Astrocyte of the spinal cord (primary cell): ENCODE measurements around the gene TSPAN9.

Source experiments
- DNase-seq: peaks from one replicate; pipeline ENCODE4 v3.0.0; 2011; ENCODE audit warnings: low read depth, low spot score
- H3K4me3 ChIP-seq: 2 replicates; pipeline ENCODE4 v1.5.1; 2011; ENCODE audit warnings: low read depth, mild to moderate bottlenecking, low read length, moderate library complexity
- in situ Hi-C: cut with HindIII; loops from 2 replicates; pipeline ENCODE4 v1.10.0; 2017; ENCODE audit warnings: low sequenced_read_pairs
- TF ChIP-seq, protein P1 (sequence below): IDR thresholded peaks from 2 replicates; pipeline ENCODE4 v1.5.1; 2012; ENCODE audit warnings: low read depth, mild to moderate bottlenecking, low read length, inconsistent platforms

The TSPAN9 gene

DNA sequence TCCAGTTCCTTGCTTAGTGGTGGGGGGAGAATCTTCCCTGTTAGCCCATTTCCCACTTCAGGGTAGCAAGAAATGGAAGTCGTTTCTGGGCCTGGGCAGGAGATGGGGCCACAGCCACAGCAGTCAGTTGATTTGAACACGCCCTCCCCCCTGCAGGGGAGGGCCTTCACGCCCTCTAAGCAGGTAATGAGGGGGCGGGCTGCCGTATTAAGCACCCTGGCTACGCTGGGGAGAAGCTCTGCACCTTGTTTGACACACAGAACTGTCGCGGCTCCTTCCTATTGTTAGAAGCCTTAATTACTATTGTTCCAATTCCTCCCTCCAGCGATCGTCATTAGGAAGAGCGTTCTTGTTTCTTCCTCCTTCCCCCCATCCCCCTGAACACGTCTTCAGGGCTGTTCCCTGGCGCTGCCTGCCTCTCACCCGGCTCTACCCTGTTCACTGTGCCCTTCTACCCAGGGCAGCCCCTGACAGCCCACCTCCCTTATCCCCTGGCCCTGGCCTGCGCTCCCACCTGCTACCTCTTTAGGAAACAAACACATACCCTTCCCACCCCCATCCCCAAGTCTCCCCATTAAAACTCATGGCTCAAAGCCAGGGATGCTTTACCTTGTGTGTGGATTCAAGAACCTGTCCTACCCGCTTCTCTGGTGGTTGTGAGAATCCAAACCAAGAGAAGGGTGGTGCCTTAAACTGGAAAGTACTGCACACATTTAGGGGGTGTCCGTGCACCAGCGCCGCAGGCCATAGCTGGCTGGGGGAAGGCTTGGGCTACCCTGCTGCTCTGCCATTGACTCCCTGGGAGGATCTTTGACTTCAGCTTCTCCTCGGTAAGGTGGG, 137.6 kb downstream of the TSPAN9 start:
- TF ChIP-seq, protein P1, sequence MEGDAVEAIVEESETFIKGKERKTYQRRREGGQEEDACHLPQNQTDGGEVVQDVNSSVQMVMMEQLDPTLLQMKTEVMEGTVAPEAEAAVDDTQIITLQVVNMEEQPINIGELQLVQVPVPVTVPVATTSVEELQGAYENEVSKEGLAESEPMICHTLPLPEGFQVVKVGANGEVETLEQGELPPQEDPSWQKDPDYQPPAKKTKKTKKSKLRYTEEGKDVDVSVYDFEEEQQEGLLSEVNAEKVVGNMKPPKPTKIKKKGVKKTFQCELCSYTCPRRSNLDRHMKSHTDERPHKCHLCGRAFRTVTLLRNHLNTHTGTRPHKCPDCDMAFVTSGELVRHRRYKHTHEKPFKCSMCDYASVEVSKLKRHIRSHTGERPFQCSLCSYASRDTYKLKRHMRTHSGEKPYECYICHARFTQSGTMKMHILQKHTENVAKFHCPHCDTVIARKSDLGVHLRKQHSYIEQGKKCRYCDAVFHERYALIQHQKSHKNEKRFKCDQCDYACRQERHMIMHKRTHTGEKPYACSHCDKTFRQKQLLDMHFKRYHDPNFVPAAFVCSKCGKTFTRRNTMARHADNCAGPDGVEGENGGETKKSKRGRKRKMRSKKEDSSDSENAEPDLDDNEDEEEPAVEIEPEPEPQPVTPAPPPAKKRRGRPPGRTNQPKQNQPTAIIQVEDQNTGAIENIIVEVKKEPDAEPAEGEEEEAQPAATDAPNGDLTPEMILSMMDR, result no peak
- in situ Hi-C loops, result no loop called here
- no peak overlapping the region for H3K4me3 ChIP-seq
- no peak for DNase-seq

DNA sequence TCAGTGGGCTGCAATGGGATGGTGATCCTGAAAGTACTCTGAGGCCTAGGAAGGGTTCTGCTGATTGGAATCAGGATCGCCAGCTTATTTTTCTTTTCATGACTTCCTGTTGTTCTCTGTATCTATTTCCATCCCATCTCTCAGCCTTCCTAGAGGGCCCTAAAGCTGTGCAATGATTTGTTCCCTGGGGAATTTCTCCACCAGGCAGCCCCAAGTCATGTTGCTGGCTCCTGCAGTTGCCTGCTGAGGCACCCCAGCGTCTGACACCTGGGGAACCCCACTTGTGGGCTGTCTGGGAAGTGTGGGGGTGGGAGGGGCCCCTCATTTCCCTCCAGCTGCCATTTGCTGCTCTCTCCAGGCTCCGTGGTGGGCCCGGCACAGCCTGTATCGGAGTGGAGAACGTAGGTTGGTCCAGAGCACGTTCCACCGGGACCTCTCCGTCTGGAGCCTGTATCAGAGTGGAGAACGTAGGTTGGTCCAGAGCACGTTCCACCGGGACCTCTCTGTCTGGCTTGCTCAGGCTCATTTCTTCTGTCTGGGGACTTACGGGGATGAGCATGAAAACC, 138.3 kb downstream of the TSPAN9 start:
- in situ Hi-C loops, result no loop called here
- DNase-seq, result no peak
- H3K4me3 ChIP-seq, result no peak overlapping the region
- TF ChIP-seq, protein P1, result no peak

DNA sequence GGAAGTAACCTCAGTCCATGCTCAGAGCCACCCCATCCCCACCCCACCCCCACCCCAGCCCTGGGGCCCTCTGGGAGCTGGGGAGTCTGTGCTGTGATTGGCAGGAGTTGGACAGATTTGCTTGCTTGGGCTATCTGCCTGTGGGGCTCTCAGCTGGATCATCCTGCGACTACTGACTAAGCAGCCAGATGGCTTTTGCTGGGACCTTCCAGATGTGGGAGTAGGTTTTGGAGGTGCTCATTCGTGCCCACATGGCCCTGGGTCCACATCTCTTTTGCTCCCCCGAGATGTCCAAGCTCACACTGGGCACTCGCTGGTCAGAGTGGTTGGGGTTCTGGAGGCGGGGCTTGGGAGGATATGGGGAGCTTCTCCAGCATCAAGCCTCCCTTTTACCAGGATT, 138.9 kb downstream of the TSPAN9 start:
- in situ Hi-C loops, result no loop called here
- H3K4me3 ChIP-seq, result no peak overlapping the region
- DNase-seq, result no peak
- TF ChIP-seq, protein P1, result no peak

DNA sequence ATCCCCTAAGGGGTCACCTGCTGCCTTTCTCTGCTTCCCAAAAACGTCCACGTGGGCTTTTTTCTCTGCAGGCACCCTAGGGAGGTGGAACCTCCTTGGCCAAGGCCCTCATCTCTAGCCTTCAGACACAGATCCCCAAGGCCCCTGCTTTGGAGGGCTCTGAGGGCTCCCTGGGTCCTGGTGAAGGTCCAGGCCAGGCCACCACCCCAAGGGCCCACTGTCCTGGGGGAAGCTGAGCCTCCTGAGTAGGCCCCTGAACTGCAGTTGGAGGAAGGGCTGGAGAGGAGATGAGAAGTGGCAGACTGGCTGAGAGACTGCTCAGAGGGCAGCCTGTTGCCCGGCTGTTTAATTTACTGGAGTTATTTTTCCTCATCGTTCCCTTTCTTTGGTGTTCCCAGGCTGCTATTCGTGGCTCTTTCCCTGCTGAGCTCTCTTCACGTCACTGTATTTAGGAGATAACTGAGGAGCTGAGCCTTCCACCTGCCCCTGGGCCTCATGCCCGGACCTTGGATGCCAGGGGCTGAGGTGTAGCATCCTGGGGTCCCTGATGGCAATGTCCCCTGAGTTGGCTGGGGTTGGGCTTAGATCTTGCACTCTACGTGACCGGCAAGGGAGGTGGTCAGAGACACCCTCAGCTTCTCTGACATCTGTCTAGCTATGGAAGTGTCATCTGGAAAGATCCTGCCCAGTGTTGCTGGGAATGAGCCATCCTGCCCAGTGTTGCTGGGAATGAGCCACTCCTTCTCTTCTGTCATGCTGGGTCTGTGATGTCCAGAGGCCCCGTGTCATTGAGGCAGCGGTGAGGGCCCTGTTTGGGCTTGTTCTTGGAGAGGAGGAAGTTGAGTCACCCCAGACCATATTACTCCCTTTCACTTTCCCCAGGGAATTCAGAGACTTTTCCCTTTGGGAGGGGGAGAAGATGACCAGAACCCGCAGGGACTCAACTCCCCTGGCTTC, 139.8 kb downstream of the TSPAN9 start:
- peak; percentile 78 for DNase-seq
- TF ChIP-seq, protein P1, result no peak

DNA sequence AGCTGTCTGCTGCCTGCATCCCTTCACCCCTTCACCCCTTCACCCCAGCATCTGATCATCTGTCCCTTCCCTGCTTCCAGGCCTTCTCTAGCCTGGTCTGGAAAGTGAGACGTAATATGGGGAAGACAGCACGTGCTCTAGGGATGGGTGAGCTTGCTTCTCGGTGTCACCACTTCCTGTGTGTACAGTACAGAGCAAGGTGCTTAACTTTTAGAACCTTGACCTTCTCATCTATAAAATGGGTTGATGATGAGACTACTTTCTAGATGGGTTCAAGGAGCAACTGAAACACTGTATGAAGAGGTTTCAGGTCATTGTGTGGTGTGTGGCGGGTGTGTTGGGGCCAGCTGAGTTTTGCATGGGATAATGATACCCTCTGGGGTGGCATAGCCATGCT, 140.5 kb downstream of the TSPAN9 start:
- TF ChIP-seq, protein P1, result no peak
- in situ Hi-C loops, result no loop called here
- DNase-seq, result no peak
- no peak overlapping the region for H3K4me3 ChIP-seq

More for the DNA sequence above, 139.8 kb downstream of the TSPAN9 start:
- in situ Hi-C loops, result no loop called here
- H3K4me3 ChIP-seq, result no peak overlapping the region
